ENCODE measurements around the gene TMEM132A.
"Not testable (repeated sequence)": the region's sequence is repeated elsewhere in the genome, so short reads cannot be mapped to it uniquely, and the experiment has no call there.

Gene TMEM132A

DNA sequence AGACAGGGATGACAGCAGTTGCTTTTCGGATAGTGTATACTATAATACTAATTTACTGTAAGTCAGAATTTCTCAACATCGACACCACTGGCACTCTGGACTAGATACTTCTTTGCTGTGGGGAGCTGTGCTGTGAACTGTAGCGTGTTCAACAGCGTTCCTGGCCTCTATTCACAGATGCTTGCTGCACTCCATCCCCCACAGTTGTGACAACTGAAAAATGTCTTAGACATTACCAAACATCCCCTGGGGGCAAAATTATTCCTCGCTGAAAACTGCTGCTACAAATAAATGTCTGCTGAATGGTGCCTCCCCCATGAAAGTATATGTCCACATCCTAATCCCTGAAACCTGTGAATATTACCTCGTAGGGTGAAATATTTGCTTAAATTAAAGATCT lies 35.2 kb downstream of the TMEM132A start:
- DNase-seq (ENCODE audit: low spot score), result no peak

- no peak for DNase-seq (ENCODE audit: low spot score)
Observed at GRCh38 chr11:60960405-60960804, 36.1 kb downstream of the TMEM132A start.

GRCh38 chr11:60964801-60965200 lies 40.5 kb downstream of the TMEM132A start:
- DNase-seq (ENCODE audit: low spot score), result no peak

DNA sequence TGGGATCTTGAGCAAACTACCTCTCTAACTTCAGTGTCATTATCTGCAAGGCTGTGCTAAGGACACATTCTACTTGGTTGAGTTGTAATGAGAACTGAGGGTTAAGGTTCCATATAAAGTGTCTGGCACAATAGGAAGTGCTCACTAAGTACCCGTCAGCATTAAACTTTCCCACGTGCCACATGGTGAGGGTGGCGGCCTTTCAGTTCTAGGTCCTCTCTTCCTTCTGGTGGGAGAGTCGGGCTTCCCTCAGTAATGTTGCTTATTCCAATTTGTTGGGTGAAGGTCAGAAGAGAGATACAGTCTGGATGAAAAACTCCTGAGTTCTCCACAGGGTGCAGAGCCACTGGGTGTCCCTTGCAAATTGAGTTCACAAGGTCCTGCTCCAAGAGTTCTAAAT lies 42.6 kb downstream of the TMEM132A start:
- no peak for DNase-seq (ENCODE audit: low spot score)

- DNase-seq (ENCODE audit: low spot score), result no peak
Observed at GRCh38 chr11:60968223-60968622, 44.0 kb downstream of the TMEM132A start.

DNA sequence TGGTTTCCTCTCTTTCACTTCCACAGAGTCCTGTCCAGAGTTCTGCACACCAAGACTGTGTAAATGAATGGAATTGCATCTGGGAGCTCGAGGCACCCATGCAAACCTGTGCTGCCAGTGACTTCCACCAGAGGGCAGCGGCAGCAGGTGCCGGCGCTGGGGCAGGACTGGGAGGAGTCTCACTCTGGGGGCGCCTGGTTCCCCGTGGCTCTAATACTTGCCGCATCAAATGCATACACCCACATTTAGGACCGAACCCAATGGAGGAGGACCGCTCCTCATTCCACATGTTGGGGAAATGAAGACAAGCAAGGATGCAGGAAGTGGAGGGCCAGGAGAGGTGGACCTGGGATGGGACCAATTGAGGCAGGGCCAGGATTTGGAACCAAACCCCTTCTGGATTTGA lies 46.1 kb downstream of the TMEM132A start:
- DNase-seq (ENCODE audit: low spot score), result peak; percentile 48

DNA sequence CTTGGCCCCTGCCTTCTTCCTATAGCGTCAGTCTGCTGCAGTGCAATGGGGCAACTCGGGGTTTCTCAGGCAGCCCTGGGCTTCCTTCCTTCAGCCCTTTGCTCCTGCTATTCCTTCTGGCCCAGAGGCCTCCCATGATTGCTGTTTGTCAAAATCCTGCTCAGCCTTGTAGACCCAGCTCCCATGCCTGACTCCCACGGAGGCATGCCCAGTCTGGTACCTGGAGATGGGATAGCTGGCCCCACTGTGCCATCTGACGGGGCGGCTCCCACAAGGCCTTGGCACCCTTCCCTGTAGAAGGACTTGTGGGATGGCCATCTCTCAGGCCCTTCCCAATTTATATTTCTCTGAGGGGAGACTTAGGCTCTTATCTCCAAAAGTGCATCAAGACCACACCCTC lies 46.6 kb downstream of the TMEM132A start:
- no peak for DNase-seq (ENCODE audit: low spot score)

DNA sequence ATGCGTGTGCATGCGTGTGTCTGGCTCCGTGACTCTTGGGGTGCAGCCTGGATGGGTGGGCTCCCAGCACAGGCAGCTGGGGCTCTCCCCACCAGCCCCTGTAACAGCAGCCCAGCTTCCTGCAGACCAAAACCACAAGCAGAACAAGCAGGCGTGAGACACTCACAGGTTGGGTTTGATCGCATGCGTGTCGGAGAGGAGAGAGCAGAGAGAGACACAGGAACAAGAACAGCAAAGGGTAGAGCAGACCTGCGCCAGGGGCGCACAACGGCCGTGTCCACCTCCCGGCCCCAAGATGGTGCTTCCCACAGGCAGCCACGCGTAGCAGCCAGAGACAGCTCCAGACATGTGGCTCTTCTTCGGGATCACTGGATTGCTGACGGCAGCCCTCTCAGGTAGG lies 47.3 kb downstream of the TMEM132A start, which contains the start of gene CD6:
Gene CD6, plus strand, starts transcription at position 161 of the 400 bp plus-strand sequence. Its CDS starts 186 bp downstream, at position 347.
- no peak for DNase-seq (ENCODE audit: low spot score)

GRCh38 chr11:60972182-60973030 lies 48.1 kb downstream of the TMEM132A start:
- no peak for DNase-seq (ENCODE audit: low spot score)

- DNase-seq (ENCODE audit: low spot score), result no peak
Observed at GRCh38 chr11:60973699-60974098, 49.4 kb downstream of the TMEM132A start.

GRCh38 chr11:60974316-60974715 lies 50.1 kb downstream of the TMEM132A start:
- not testable (repeated sequence) for DNase-seq (ENCODE audit: low spot score)

DNA sequence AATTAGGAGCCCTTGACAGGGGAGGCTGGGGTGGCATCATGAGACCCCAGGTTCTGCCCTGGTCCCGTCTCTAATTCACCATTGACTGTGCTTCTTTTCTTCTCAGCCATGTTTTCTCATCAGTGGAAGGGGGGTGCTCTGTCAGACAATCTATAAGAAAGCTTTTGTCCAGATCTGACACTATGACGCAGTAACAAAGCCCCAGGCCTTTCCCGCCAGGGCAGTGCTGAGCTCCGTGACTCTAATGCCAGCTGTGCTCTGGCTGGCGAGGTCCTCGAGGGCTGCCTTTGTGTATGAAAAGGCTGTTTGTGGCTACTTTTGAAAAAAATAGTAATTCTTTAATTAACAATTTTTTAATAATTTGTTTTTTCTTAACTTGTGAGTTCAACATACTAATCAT lies 50.5 kb downstream of the TMEM132A start:
- no peak for DNase-seq (ENCODE audit: low spot score)

DNA sequence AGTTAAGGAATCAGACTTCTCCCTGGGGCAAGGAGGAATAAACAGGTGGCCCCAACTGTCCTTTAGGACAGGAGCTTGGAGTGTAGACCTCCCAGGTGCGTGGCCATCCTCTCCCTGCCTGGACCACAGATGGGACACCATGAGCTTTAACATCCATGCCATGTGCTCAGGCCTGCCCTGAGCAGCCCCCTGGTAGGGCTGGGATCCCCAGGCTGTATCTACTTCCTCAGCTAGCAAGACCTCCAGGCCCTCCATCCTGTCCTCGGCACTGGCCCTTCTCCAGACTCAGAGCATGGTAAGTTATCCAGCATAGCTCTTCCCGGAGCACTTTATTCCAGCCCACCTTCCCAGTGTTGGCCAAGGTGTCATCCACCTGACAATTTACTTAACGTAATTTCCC lies 53.0 kb downstream of the TMEM132A start:
- no peak for DNase-seq (ENCODE audit: low spot score)

DNA sequence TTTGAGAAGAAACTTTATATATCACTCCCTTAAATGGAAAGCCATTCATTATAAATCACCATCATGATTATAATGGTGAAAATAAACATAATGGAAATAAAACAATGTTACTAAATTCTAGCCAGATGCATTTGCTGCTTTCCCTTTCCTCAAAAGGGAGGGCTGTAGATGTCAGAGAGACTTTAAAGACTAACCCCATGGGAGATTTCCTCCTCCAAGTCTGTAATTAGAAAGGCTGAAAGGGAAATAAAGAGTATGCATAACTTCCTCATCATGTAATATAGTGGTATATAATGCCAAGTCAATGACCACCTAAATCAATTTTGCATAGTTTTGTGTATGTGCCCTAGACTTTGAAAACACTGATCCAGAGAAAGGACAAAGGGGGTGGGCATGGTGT lies 53.6 kb downstream of the TMEM132A start:
- DNase-seq (ENCODE audit: low spot score), result no peak

DNA sequence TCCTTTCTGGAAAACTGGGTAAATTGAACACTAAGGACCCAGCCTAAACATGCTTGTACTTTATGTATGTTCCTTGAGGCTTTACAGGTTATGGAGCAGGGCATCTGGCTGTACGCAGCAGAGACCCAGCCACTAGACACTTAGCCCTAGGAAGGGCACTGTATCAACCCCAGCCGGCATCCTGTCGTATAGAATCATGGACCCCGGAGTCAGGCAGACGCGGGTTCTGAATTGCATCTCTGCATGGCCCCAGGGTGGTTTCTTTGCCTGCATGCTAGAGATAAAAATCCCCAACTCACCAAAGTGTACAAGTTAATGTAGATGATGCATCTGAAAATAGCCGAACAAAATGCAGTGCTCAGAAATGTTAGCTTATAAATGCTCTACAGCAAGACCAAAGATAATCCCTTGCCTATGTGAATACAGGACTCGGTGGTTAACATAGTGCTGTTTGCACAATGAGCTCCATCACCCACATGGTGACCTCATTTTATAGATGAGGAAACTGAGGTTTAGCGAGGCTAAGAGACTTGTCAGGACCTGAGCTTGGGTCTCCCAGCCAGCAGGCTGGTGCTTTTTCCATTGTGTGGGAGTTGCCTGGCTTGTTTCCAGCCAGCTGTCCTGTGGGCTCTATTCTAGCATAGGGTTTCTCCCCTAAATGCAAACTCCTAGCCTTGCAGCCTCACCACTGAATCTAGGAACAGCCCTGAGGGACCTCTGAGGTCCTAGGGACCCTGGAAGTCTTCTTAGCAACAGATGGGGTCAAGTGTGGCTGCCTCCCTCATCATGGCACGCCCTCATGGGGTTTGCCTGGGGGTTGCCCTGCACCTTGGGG lies 54.5 kb downstream of the TMEM132A start:
- no peak for DNase-seq (ENCODE audit: low spot score)

DNA sequence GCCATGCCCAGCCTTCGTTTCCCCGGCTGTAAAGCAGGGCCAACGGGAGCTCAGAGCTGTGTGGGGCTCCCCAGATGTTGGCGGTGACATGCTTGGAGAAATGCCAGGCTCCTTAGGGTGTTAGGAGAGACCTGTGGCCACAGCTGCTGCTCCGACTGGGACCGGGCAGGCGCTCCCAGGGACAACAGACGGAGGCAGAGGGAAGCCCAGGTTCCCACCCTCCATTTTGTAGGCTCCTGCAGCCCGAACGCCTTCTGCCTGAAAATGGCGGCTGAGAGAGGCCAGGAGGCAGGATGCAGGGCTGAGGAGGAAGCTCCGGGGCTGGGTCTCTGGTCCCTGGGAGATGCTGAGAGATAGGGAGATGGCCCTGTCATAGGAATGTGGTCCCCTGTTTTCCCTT lies 57.3 kb downstream of the TMEM132A start:
- no peak for DNase-seq (ENCODE audit: low spot score)

DNA sequence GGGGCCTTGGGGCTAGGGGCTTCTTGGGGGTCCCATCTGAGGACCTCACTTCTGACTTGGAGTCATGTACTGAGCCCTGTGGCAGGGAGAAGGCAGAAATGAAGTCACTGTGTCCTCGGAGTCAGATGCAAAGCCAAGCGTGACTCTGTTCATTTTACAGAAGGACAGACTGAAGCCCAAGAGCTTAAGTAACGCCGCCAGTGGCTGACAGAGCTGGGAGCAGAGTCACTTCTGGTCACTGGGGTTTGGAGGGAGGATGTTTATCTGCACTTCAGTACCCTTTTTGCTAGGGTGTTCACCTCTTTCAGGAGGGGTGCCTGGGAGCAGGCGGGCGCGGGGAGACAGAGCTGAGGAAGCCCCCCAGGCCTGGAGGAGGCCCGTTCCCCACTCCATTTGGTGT lies 57.9 kb downstream of the TMEM132A start:
- no peak for DNase-seq (ENCODE audit: low spot score)

DNA sequence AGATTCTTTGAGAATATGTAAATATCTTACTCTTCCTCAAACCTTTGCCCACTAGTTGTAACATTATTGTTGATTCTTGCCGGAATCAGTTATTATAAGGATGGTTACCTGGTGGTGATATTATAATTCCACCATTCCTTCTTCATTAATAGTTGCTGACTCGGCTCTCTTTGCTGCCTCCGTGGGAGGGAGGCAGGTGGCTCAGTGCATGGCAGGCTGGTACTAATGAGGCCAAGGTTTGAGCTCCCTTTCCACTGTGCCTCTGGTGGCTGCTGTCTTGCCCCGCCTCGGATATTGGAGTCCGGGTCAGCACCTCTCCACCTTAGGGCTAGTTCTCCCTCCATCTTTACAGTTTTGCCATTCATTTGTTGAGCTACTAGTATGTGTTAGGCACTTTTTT lies 59.9 kb downstream of the TMEM132A start:
- DNase-seq (ENCODE audit: low spot score), result no peak

- no peak for DNase-seq (ENCODE audit: low spot score)
Observed at GRCh38 chr11:60984636-60985035, 60.4 kb downstream of the TMEM132A start.

- DNase-seq (ENCODE audit: low spot score), result no peak
Observed at GRCh38 chr11:60985501-60985900, 61.2 kb downstream of the TMEM132A start.

DNA sequence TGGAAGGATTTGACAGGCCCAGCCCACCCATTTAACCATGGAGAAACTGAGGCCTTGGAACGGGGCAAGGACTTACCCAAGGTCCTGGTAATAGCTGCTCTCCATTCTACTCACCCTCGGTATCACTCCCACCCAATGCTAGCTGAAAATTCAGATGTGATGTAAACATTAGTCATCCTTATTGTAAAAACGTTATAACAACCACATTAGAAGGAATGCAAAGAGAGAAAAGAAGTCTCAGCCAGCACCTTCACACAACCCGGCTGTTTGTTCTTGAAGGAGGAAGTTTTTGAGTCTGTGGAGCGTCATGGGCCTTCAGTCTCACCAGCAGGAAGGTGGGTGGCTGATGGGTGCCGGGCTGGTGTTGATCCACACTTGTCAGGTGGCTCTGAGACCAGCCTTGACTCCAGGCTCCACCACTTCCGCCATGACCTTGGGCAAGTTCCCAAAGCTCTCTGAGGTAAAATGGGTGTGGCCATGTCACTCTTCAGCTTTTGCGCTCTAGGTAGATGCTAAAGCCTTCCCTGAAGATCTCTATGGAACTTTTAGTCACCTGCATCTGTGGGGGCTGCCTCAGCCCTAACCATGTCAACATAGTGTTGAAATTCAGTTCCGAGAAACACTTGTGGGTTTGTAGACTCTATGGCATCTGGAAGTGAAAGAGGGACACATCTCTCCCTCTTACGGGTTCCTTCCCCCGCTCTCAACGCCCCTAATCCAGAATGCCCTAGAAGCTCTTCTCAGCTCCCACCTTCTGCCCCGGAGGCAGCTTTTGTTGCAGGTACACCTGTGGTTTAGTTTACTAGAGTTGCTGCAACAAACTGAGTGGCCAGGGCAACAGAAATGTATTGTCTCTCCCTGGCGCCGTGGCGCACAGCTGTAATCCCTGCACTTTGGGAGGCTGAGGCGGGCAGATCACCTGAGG lies 62.0 kb downstream of the TMEM132A start:
- DNase-seq (ENCODE audit: low spot score), result peak; percentile 58

All from SW480 (cell line).